Measurements from ENCODE around the gene PRRX2. TPM values are rescaled to one million over a fixed set of nuclear protein-coding genes. Genes with fewer than 3 reads are reported as not detected.

The PRRX2 gene
- total RNA-seq, 1 donor = 27.5 TPM

GRCh38 chr9:129696944-129697655 is 31.7 kb downstream of the PRRX2 start:
- Histone ChIP-seq H2AFZ (ENCODE audit: low read length) (peak overlapping the region; percentile 39), H3K27me3 (ENCODE audit: insufficient read depth, low read length) (no peaks in the 10 kb centered on the region), H3K27ac (ENCODE audit: low read depth, low read length) (peak overlapping the region; percentile 92), H3K36me3 (ENCODE audit: insufficient read depth, low read length) (peaks cover 5% of the 10 kb centered on the region), H3K4me3 (ENCODE audit: insufficient read depth, low read length) (peak overlapping the region; percentile 68), H4K20me1 (ENCODE audit: insufficient read depth, low read length) (no peaks in the 10 kb centered on the region), H3K4me1 (ENCODE audit: insufficient read depth, low read length) (peaks cover 45% of the 10 kb centered on the region), H3K4me2 (ENCODE audit: insufficient read depth, low read length) (peak overlapping the region; percentile 66), H3K9me3 (ENCODE audit: low read depth, low read length) (no peaks in the 10 kb centered on the region), H3K79me2 (ENCODE audit: insufficient read depth, low read length) (peaks cover 8% of the 10 kb centered on the region)
- DNase-seq (ENCODE audit: insufficient read length, low spot score, missing footprints) = peak; percentile 98
- no peak for TF ChIP-seq CTCF (IDR thresholded peaks at IDR 0.05; ENCODE audit: extremely low read depth, low read depth, low read length)

- peaks cover 52% of the 10 kb centered on the region for H3K4me1 ChIP-seq (ENCODE audit: insufficient read depth, low read length)
- peak overlapping the region; percentile 92 for H3K27ac ChIP-seq (ENCODE audit: low read depth, low read length)
- H3K36me3 ChIP-seq (ENCODE audit: insufficient read depth, low read length) = peaks cover under 1% of the 10 kb centered on the region
- H3K4me3 ChIP-seq (ENCODE audit: insufficient read depth, low read length) = peak overlapping the region; percentile 68
- peaks cover 8% of the 10 kb centered on the region for H3K79me2 ChIP-seq (ENCODE audit: insufficient read depth, low read length)
- TF ChIP-seq CTCF (IDR thresholded peaks at IDR 0.05; ENCODE audit: extremely low read depth, low read depth, low read length) = no peak
- H2AFZ ChIP-seq (ENCODE audit: low read length) = peak overlapping the region; percentile 39
- no peaks in the 10 kb centered on the region for H3K9me3 ChIP-seq (ENCODE audit: low read depth, low read length)
- no peaks in the 10 kb centered on the region for H4K20me1 ChIP-seq (ENCODE audit: insufficient read depth, low read length)
- peak overlapping the region; percentile 66 for H3K4me2 ChIP-seq (ENCODE audit: insufficient read depth, low read length)
- peak; percentile 99 for DNase-seq (ENCODE audit: insufficient read length, low spot score, missing footprints)
- H3K27me3 ChIP-seq (ENCODE audit: insufficient read depth, low read length) = no peaks in the 10 kb centered on the region
Measured at GRCh38 chr9:129697656-129698253, 32.3 kb downstream of the PRRX2 start.

GRCh38 chr9:129698254-129698757 is 32.9 kb downstream of the PRRX2 start:
- Histone ChIP-seq H3K9me3 (ENCODE audit: low read depth, low read length) (no peaks in the 10 kb centered on the region), H2AFZ (ENCODE audit: low read length) (no peak overlapping the region), H4K20me1 (ENCODE audit: insufficient read depth, low read length) (no peaks in the 10 kb centered on the region), H3K79me2 (ENCODE audit: insufficient read depth, low read length) (peaks cover 8% of the 10 kb centered on the region), H3K27ac (ENCODE audit: low read depth, low read length) (peak overlapping the region; percentile 92), H3K4me2 (ENCODE audit: insufficient read depth, low read length) (peak overlapping the region; percentile 66), H3K36me3 (ENCODE audit: insufficient read depth, low read length) (no peaks in the 10 kb centered on the region), H3K4me3 (ENCODE audit: insufficient read depth, low read length) (peak overlapping the region; percentile 18), H3K27me3 (ENCODE audit: insufficient read depth, low read length) (no peaks in the 10 kb centered on the region), H3K4me1 (ENCODE audit: insufficient read depth, low read length) (peaks cover 57% of the 10 kb centered on the region)
- DNase-seq (ENCODE audit: insufficient read length, low spot score, missing footprints) = peak; percentile 95
- no peak for TF ChIP-seq CTCF (IDR thresholded peaks at IDR 0.05; ENCODE audit: extremely low read depth, low read depth, low read length)

DNA sequence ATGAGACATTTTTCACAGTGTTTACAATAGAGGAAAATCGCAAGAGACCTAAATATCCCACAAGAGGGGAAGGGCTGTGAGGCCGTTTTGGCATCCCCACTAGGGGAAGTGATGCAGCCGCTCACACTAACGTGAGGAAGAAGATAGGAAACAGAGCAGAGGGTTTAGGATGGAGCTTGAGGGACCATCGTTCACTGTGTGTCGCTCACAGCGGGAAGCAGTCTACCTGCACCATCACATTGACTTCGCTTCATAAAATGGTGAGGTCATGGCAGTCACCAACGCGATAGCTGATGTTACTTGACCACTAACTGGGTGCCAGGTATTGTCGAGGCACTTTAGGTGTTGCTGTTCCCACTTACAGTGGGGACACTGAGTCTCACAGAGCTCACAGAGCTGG is 35.6 kb downstream of the PRRX2 start:
- Histone ChIP-seq H3K4me3 (ENCODE audit: insufficient read depth, low read length) (no peak overlapping the region), H2AFZ (ENCODE audit: low read length) (no peak overlapping the region), H3K36me3 (ENCODE audit: insufficient read depth, low read length) (no peaks in the 10 kb centered on the region), H3K27ac (ENCODE audit: low read depth, low read length) (peak overlapping the region; percentile 86), H3K4me1 (ENCODE audit: insufficient read depth, low read length) (peaks cover 51% of the 10 kb centered on the region), H3K4me2 (ENCODE audit: insufficient read depth, low read length) (no peak overlapping the region), H4K20me1 (ENCODE audit: insufficient read depth, low read length) (no peaks in the 10 kb centered on the region), H3K79me2 (ENCODE audit: insufficient read depth, low read length) (peaks cover 14% of the 10 kb centered on the region), H3K9me3 (ENCODE audit: low read depth, low read length) (no peaks in the 10 kb centered on the region), H3K27me3 (ENCODE audit: insufficient read depth, low read length) (no peaks in the 10 kb centered on the region)
- no peak for TF ChIP-seq CTCF (IDR thresholded peaks at IDR 0.05; ENCODE audit: extremely low read depth, low read depth, low read length)
- peak; percentile 64 for DNase-seq (ENCODE audit: insufficient read length, low spot score, missing footprints)

All from osteoblast (primary cell).